OCI-LY7 (cell line): ENCODE results near the gene ESPNL.
A peak's percentile ranks its signal among the peaks of the same experiment; 100 is the strongest.

Experiments
- CTCF ChIP-seq: fragments of 200-600 bp; sonication (generic); conservative IDR thresholded peaks from 2 replicates; pipeline ENCODE4 v1.5.1; 2014; ENCODE audit warnings: mild to moderate bottlenecking, antibody characterized with exemption, low read length, moderate library complexity, mixed read lengths
- EZH2phosphoT487 ChIP-seq: fragments of 200-600 bp; sonication (generic); IDR thresholded peaks from 2 replicates; pipeline ENCODE4 v1.6.1; 2018; ENCODE audit warnings: low read depth, borderline replicate concordance, mild to moderate bottlenecking, mixed run types, antibody characterized with exemption, low read length, moderate library complexity, mixed read lengths

GRCh38 chr2:238139196-238140039 is 39.3 kb downstream of the ESPNL start:
- TF ChIP-seq CTCF: peak; percentile 89
- TF ChIP-seq EZH2phosphoT487: no peak
